Effector memory CD4-positive, alpha-beta T cell (primary cell): ENCODE measurements around the gene RGS13.

Experiments
- DNase-seq, 3 donors: peaks; one replicate each; pipeline ENCODE4 v3.0.0-alpha.2; 2020
- H3K27ac ChIP-seq: 2 replicates; pipeline ENCODE4 v1.7.0; 2013; ENCODE audit warnings: mild to moderate bottlenecking, low read length, moderate library complexity; ENCODE audit not compliant: insufficient read depth, poor library complexity, severe bottlenecking
- H3K27me3 ChIP-seq: replicated peaks from 2 replicates; pipeline ENCODE4 v1.7.0; 2013; ENCODE audit warnings: mild to moderate bottlenecking, low read length; ENCODE audit not compliant: insufficient read depth, control insufficient read depth, poor library complexity, severe bottlenecking
- H3K36me3 ChIP-seq: 2 replicates; pipeline ENCODE4 v1.7.0; 2013; ENCODE audit warnings: mild to moderate bottlenecking, low read length, moderate library complexity; ENCODE audit not compliant: control insufficient read depth, insufficient read depth
- H3K4me1 ChIP-seq: 2 replicates; pipeline ENCODE4 v1.7.0; 2013; ENCODE audit warnings: low read length, mild to moderate bottlenecking; ENCODE audit not compliant: control insufficient read depth, insufficient read depth, poor library complexity, severe bottlenecking
- H3K4me3 ChIP-seq: 2 replicates; pipeline ENCODE4 v1.7.0; 2013; ENCODE audit warnings: low read length, low read depth, mild to moderate bottlenecking; ENCODE audit not compliant: insufficient read depth, poor library complexity, severe bottlenecking
- H3K9me3 ChIP-seq: 2 replicates; pipeline ENCODE4 v1.7.0; 2013; ENCODE audit warnings: mild to moderate bottlenecking, low read length, moderate library complexity; ENCODE audit not compliant: control insufficient read depth

RGS13 gene

DNA sequence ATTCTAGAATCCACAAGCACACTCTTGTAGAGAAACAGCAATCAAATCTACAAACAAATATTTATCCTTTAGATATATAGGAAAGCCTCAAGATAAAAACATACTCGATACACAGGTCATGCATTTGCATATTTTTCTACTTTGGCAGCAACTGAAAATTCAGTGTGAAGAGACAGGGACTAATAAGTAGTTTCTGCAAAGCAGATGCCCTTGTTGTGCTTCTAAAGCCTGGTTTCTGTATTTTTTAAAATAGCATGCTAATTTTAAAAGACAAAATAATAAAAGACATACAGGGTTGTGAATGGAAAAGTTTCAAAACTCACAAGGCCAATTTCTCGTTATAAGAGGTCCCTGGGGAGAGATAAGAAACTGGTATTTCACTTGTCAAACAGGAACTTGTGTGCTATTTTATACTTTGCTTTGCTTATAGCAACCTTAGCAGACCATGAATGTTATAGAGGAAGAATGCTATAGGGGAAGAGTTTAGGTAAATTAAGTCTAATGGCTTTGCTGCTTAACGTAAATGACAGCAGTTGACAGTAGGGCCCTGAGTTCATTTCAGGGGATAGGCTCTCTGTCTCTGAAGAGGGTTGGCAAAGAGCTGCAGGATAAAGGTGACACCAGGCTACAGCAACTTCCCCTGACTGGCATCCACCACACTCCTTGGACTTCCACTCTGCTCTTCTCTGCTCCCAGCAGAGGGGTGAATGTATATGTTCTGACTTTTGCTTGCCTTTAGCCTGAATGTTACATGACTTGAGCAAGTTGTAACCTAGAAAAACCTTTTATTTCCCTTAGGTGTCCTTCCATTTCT is 9.4 kb upstream of the RGS13 start:
- no peaks in the 10 kb centered on the region for H3K9me3 ChIP-seq
- no peak overlapping the region for H3K27ac ChIP-seq
- no peaks in the 10 kb centered on the region for H3K36me3 ChIP-seq
- no peaks in the 10 kb centered on the region for H3K27me3 ChIP-seq
- no peaks in the 10 kb centered on the region for H3K4me1 ChIP-seq
- H3K4me3 ChIP-seq: no peak overlapping the region
- no peak for DNase-seq

DNA sequence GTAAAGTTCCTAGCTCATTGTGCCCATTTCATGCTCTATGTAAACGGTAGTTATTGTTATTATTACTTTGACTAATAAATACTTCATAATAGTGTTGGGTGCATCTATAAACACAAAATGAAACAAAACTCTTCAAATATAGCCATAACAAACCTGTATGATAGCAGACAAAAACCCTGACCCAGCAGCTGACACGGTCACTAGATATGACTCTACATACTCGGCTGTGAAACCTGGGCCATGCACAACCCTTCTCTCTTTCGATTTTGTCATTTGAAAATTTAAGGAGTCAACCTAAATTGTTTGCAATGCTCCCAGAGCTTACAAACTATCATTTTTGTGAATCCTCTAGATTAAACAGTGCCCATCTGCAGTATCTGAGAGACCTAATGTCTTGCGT is 8.0 kb upstream of the RGS13 start:
- no peaks in the 10 kb centered on the region for H3K9me3 ChIP-seq
- H3K36me3 ChIP-seq: no peaks in the 10 kb centered on the region
- H3K27me3 ChIP-seq: no peaks in the 10 kb centered on the region
- no peak overlapping the region for H3K4me3 ChIP-seq
- no peak for DNase-seq
- H3K27ac ChIP-seq: no peak overlapping the region
- no peaks in the 10 kb centered on the region for H3K4me1 ChIP-seq

DNA sequence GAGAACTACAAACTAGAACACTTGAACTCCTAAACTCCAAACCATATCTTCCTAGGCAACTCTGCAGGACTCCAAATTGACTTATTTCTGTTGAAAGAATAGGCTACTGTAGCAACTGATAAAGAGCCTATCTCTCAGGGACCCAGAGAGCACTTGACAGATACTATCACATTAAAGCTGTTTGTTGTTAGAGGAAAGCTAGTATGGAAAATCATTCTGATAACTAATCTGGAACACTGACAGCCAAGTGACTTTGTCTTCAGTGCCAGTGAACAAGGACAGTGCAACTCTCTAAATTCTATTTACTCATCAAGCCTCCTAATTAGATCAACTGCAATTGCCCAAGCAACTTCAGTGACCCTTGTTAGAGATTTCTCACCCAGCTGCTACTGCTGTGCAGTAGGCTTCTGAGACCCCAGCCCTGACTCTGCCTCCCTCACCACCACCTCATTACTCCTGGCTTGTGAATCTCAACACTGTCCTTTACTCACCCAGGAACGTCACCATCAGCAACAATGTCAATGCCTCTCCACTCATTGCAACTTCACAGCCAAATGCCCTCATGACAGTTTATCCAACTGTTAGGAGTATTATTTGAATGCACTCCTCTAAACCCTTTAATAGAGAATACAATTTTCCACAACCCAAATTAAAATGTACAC is 7.4 kb upstream of the RGS13 start:
- H3K4me3 ChIP-seq: no peak overlapping the region
- no peaks in the 10 kb centered on the region for H3K27me3 ChIP-seq
- H3K36me3 ChIP-seq: no peaks in the 10 kb centered on the region
- no peaks in the 10 kb centered on the region for H3K4me1 ChIP-seq
- no peak for DNase-seq
- no peak overlapping the region for H3K27ac ChIP-seq
- no peaks in the 10 kb centered on the region for H3K9me3 ChIP-seq

DNA sequence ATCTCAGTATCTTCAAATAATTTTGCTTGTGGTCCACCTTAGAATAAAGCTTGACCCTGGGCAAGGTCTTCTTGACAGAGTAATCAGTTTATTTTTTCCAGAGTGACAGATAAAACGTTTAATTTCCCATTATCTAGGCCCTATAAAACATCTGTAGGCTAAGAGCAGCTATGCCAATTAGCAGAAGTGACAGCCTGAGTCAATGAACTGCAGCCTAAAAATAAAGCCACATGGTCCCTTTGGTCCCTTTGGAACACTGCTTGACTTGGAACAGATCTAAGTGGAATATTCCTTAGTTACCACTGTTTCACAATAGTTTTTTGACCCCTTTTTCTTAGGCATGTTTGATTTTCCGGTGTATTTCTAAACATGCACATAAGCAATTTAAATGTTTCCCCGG is 6.3 kb upstream of the RGS13 start:
- Histone ChIP-seq H3K4me1 (no peaks in the 10 kb centered on the region), H3K27me3 (no peaks in the 10 kb centered on the region), H3K36me3 (no peaks in the 10 kb centered on the region), H3K4me3 (no peak overlapping the region), H3K27ac (no peak overlapping the region), H3K9me3 (no peaks in the 10 kb centered on the region)
- DNase-seq: no peak

DNA sequence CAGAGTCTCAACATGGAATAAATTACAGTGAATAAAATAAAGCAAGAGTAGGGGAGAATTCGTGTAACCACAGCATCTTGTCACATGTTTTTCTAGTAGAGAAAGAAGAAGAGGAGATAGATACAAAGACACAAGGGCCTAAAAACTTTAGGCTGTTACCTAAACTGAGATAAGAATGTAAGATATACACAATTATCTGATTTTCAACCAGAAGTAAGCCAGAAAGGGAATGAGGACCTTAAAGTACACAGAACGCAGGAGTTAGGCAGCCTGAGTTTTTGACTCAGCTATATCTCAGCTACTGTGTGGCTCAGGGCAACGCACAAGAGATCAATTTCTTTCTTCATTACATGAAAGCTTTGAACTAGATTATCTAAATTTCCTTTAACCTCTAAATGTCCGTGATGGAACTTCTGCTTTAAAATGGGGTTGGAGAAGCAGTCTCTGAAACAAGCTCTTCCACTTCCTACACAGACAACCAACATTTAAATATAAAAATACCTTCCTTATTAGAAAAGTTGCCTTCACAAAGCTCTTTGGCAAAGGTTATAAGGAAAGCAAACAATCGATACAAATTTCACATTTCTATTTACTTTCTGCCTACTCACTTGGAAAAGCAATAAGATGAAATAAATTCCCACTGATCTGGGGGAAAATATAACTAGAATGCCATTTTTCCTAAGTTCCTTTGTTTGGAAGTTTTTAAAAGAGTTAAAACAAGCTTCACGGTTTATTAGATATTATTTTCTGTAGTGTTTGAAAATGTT is 5.2 kb upstream of the RGS13 start:
- Histone ChIP-seq H3K27ac (no peak overlapping the region), H3K36me3 (no peaks in the 10 kb centered on the region), H3K9me3 (no peaks in the 10 kb centered on the region), H3K27me3 (no peaks in the 10 kb centered on the region), H3K4me1 (no peaks in the 10 kb centered on the region), H3K4me3 (no peak overlapping the region)
- DNase-seq: no peak

DNA sequence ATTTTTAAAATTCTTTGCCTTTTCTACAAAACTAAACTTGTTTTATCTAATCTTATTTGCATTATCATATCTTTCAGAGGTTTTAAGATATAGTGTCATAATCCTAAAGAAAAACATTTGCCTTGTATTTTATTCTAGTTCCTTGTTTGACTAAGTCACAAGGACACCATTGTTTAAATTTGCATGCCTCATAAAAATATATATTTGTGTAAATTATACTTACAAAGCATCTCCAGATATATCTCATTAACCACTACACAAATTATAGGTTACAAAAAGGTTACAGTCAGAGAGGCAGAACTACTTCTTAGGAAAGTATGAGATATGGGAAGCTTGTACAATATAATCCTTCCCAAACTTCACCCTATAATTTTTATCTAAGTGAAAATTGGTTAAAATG is 4.2 kb upstream of the RGS13 start:
- Histone ChIP-seq H3K4me3 (no peak overlapping the region), H3K27me3 (no peaks in the 10 kb centered on the region), H3K36me3 (no peaks in the 10 kb centered on the region), H3K27ac (no peak overlapping the region), H3K4me1 (no peaks in the 10 kb centered on the region), H3K9me3 (no peaks in the 10 kb centered on the region)
- no peak for DNase-seq

DNA sequence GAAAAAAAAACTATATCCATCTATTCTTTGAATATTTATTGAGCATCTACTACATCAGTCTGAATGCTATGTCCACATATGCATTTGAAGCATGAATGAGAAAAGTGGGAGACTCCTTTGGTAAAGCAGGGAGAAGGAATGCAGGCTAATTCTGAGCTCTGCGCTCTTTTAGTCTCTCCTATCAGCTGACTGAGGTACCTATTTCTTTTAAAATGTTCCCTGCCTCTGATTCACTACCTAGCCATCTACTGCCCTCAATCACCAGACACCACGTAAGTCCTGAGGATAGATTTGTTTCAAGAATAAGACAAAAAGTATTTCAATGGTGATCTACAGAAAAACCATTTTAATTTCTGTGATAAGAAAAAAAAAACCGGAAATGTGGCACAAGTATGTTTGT is 3.8 kb upstream of the RGS13 start:
- H3K27ac ChIP-seq: no peak overlapping the region
- no peak overlapping the region for H3K4me3 ChIP-seq
- H3K27me3 ChIP-seq: no peaks in the 10 kb centered on the region
- no peak for DNase-seq
- no peaks in the 10 kb centered on the region for H3K4me1 ChIP-seq
- no peaks in the 10 kb centered on the region for H3K9me3 ChIP-seq
- H3K36me3 ChIP-seq: no peaks in the 10 kb centered on the region

DNA sequence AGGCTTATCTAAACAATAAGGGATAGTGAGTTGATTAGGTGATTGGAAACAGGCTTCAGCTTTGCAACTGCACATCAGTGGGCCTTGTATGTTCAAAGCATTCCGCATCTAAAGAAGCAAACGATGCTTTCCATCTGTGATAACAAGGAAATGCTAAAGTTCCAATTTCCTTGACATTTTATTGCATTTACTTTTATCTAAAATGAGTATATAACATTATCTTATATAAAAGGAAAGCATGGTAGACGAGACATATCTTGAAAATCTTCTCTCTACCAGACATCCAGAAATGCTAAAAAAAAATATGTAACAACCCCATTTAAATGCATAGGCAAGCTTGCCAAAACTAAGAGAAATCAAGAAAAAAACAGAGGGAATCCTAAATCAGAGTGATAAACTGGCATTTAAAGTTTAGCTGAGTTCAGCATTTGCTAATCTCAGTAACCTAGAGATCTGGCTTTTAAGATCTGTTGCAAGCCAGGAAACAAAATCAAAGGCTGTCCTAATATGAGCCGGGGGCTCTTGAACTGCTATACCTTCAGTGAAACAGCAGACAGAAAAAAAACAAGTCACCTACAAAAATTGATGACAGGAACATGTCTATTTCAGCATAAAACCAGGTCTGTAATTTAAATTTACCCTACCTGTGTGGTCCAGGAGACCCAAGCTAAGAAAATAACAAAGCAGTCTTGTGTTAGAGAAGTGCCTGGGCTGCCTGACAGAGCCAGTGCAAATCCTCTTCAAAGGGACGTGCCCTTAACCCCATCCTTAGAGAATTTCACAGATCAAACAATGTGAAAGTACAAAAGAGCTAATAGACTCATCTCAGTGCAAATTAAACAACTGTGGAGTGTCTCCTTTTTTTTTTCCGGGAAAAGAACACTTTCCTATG is 3.1 kb upstream of the RGS13 start:
- Histone ChIP-seq H3K9me3 (no peaks in the 10 kb centered on the region), H3K27me3 (no peaks in the 10 kb centered on the region), H3K4me3 (no peak overlapping the region), H3K36me3 (no peaks in the 10 kb centered on the region), H3K27ac (no peak overlapping the region), H3K4me1 (no peaks in the 10 kb centered on the region)
- no peak for DNase-seq

DNA sequence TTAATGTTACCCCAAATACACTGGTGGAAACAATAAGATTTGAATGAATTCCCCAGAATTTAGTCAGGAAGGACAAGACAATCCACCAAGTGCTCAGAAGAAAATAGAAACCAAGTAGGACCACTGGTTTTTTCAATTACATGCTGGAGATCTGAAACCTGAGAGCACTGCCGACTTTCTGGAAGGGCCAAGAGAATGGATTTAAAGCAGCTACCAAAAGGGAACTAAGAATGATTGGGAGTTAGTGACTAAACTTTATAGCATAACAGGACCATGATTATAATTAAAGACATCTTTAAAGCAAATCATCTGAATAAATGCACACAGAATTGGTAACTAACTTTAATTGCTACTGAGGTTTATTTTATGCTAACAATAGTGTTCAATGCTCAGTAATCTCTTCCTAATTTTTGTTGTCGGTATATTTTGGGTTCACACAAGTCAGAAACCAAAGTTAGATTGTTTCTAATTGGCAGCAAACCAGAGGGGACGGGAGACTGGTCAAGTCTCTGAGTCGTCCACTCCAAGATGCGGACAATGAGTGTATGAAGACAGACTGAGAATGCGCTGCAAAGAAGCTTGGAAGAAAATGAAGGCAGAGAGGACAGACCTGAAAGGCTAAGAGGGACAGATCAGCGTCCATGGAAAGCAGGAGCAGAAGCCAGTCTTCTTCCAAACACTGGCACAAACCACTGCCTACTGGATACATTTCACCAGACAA is 2.3 kb upstream of the RGS13 start:
- no peak overlapping the region for H3K27ac ChIP-seq
- no peaks in the 10 kb centered on the region for H3K4me1 ChIP-seq
- H3K9me3 ChIP-seq: no peaks in the 10 kb centered on the region
- H3K36me3 ChIP-seq: no peaks in the 10 kb centered on the region
- DNase-seq: no peak
- no peaks in the 10 kb centered on the region for H3K27me3 ChIP-seq
- no peak overlapping the region for H3K4me3 ChIP-seq
